ENCODE data around the gene BANP. TPM values are rescaled to one million over a fixed set of nuclear protein-coding genes. Genes with fewer than 3 reads are reported as not detected.
"Not testable (repeated sequence)": the region's sequence is repeated elsewhere in the genome, so short reads cannot be mapped to it uniquely, and the experiment has no call there.

Gene BANP
- total and polyA plus RNA-seq, 2 experiments from 2014 or later = 14.8 TPM

DNA sequence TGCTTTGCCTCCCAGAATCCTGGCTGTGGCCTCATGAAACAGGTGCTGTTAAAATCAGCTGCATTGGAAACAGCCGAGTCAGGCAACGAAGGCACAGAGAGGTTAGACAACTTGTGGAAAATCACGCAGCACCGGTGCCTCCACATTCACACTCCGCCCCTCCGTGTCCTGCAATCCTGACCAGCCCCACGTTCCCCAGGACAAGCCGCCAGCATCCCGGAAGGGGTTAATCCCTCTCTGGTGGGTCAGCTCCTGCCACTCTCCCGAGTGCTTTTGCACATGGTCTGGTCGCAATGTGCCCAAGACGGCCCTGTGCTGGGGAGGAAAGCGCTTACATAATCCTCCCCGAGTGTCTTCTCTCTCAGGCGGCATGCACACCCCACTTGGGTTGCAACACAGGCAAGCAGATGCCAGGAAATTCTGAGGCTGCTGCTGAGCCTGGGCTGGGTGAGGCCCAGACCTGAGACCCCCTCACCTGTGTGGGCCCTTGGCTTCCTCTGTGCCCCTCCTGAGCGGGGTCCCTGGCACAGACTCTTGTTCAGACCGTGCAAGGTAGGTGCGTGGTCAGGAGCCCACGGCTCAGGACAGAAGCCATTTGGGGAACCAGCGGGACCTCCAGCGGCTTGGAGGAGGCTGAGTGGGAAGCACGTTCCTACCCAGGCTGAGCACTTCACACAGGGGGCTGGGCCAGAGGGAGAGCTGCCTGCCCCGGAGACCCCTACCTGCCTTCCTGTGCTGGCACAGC lies 138.6 kb downstream of the BANP start:
- H3K9ac ChIP-seq; H3K79me2 ChIP-seq (ENCODE audit: insufficient read depth); H3K36me3 ChIP-seq (ENCODE audit: low read depth); H4K20me1 ChIP-seq (ENCODE audit: insufficient read depth); H2AFZ ChIP-seq; H3K9me3 ChIP-seq (ENCODE audit: low read depth); H3K4me2 ChIP-seq (ENCODE audit: unreplicated experiment); in situ Hi-C loops (cut with MboI); H3K27ac ChIP-seq; H3K9me2 ChIP-seq (ENCODE audit: insufficient read depth); H3F3A ChIP-seq (ENCODE audit: insufficient read depth); H3K4me3 ChIP-seq; H3K4me1 ChIP-seq (ENCODE audit: insufficient read depth): not testable (repeated sequence)
- 8 to 9% methylated on average over 20 to 22 of the region's 23 CpGs for WGBS, 2 experiments (ENCODE audit: low coverage in 1 of 2, low lambda C conversion rate in 2 of 2, missing lambda C conversion rate in 2 of 2)
- TF ChIP-seq EZH2phosphoT487 (IDR thresholded peaks at IDR 0.05; ENCODE audit: insufficient read depth, low read depth) = 0 out of 2 replicates have a peak, but pooled peaks have one; percentile 15
- peak; percentile 72 for DNase-seq
- peaks cover 41% of the 10 kb centered on the region for H3K27me3 ChIP-seq (replicated peaks; ENCODE audit: insufficient read depth)

GRCh38 chr16:88090377-88091175 lies 139.3 kb downstream of the BANP start:
- in situ Hi-C loops (cut with MboI); H3K79me2 ChIP-seq (ENCODE audit: insufficient read depth); H4K20me1 ChIP-seq (ENCODE audit: insufficient read depth); H3K36me3 ChIP-seq (ENCODE audit: low read depth); H3K9me2 ChIP-seq (ENCODE audit: insufficient read depth); H2AFZ ChIP-seq; H3K4me2 ChIP-seq (ENCODE audit: unreplicated experiment); H3K27ac ChIP-seq; H3K4me1 ChIP-seq (ENCODE audit: insufficient read depth); H3K9me3 ChIP-seq (ENCODE audit: low read depth); H3K4me3 ChIP-seq; H3F3A ChIP-seq (ENCODE audit: insufficient read depth); DNase-seq; H3K9ac ChIP-seq: not testable (repeated sequence)
- 27 to 29% methylated on average over 26 to 38 of the region's 38 CpGs for WGBS, 2 experiments (ENCODE audit: low coverage in 1 of 2, low lambda C conversion rate in 2 of 2, missing lambda C conversion rate in 2 of 2)
- peaks cover 40% of the 10 kb centered on the region for H3K27me3 ChIP-seq (replicated peaks; ENCODE audit: insufficient read depth)
- TF ChIP-seq EZH2phosphoT487 (IDR thresholded peaks at IDR 0.05; ENCODE audit: insufficient read depth, low read depth) = 0 out of 2 replicates have a peak, but pooled peaks have one; percentile 3

- H3K4me3 ChIP-seq; H3K4me2 ChIP-seq (ENCODE audit: unreplicated experiment); H3K79me2 ChIP-seq (ENCODE audit: insufficient read depth); H3K9me2 ChIP-seq (ENCODE audit: insufficient read depth); H3K9ac ChIP-seq; H3K9me3 ChIP-seq (ENCODE audit: low read depth); H3K27ac ChIP-seq; in situ Hi-C loops (cut with MboI); H3F3A ChIP-seq (ENCODE audit: insufficient read depth); DNase-seq; H4K20me1 ChIP-seq (ENCODE audit: insufficient read depth); H3K36me3 ChIP-seq (ENCODE audit: low read depth); H2AFZ ChIP-seq; H3K4me1 ChIP-seq (ENCODE audit: insufficient read depth): not testable (repeated sequence)
- 29 to 33% methylated on average over 27 to 35 of the region's 35 CpGs for WGBS, 2 experiments (ENCODE audit: low coverage in 1 of 2, low lambda C conversion rate in 2 of 2, missing lambda C conversion rate in 2 of 2)
- peaks cover 32% of the 10 kb centered on the region for H3K27me3 ChIP-seq (replicated peaks; ENCODE audit: insufficient read depth)
These were observed 140.2 kb downstream of the BANP start for GRCh38 chr16:88091221-88091971.

DNA sequence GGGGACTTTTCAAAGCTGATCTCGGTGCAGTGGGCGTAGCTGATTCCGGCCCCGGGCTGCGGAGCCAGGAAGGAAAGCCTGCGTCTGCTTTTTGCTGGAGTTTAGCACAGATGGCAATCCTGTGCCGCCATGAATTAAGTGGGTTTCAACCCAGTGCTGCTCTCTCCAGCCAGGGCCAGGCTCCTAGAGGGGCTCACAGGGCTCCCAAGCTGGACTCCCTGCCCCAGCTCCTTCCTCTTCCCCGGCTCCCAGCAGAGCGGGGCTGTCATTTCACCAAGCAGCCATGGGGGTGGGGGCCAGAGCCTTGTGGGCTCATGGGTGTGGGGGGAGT lies 140.7 kb downstream of the BANP start:
- H3F3A ChIP-seq (ENCODE audit: insufficient read depth); H3K9me2 ChIP-seq (ENCODE audit: insufficient read depth); H3K79me2 ChIP-seq (ENCODE audit: insufficient read depth); H3K36me3 ChIP-seq (ENCODE audit: low read depth); H3K4me2 ChIP-seq (ENCODE audit: unreplicated experiment); H3K9ac ChIP-seq; in situ Hi-C loops (cut with MboI); H3K4me1 ChIP-seq (ENCODE audit: insufficient read depth); H3K4me3 ChIP-seq; H2AFZ ChIP-seq; H4K20me1 ChIP-seq (ENCODE audit: insufficient read depth); H3K9me3 ChIP-seq (ENCODE audit: low read depth); H3K27ac ChIP-seq: not testable (repeated sequence)
- H3K27me3 ChIP-seq (replicated peaks; ENCODE audit: insufficient read depth) = peaks cover 27% of the 10 kb centered on the region
- DNase-seq = peak; percentile 22
- 18 to 21% methylated on average over 7 to 8 of the region's 9 CpGs for WGBS, 2 experiments (ENCODE audit: low coverage in 1 of 2, low lambda C conversion rate in 2 of 2, missing lambda C conversion rate in 2 of 2)

GRCh38 chr16:88092791-88093555 lies 141.7 kb downstream of the BANP start:
- WGBS, 2 experiments (ENCODE audit: low coverage in 1 of 2, low lambda C conversion rate in 2 of 2, missing lambda C conversion rate in 2 of 2) = 76 to 78% methylated on average over 16 to 20 of the region's 34 CpGs
- H3F3A ChIP-seq (ENCODE audit: insufficient read depth) = not testable (repeated sequence)

DNA sequence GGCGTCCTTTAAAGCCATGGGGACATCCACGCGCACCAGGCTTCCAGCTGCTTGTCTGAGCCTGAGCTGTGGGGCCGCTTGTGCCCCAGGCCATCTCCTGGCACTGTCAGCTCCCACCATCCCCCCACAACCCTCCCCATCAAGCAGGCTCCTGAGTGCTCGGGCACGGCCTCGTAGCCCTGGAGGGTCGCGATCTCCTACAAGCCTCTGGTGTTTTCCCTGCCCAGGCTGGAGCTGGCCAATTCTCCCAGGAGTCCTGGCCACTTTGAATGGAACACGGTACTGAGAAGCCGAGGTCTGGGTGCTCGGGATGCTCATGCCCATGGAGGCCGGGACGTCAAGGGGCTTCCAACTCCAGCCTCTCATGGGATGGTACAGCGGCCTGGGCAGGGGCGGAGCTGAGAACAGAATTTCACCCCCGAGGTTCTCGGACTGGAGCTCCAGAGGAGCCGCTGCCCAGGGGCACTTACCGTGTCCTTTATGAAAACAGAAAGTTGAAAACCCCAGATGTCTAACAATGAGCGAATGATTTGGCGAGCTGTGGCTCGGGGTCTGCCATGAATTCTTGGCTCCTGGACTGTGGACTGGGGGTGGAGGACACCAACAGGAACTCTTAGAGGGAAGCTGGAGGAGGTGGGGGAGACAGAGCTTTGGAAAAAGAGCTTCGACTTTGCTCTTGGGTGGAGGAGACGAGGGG lies 142.5 kb downstream of the BANP start:
- H3K9ac ChIP-seq; H3K4me1 ChIP-seq (ENCODE audit: insufficient read depth); H3K79me2 ChIP-seq (ENCODE audit: insufficient read depth); H3K27ac ChIP-seq; H3K9me2 ChIP-seq (ENCODE audit: insufficient read depth); H4K20me1 ChIP-seq (ENCODE audit: insufficient read depth); H3F3A ChIP-seq (ENCODE audit: insufficient read depth); H3K9me3 ChIP-seq (ENCODE audit: low read depth); H3K36me3 ChIP-seq (ENCODE audit: low read depth); DNase-seq; H2AFZ ChIP-seq; in situ Hi-C loops (cut with MboI): not testable (repeated sequence)
- 5 to 12% methylated on average over 20 to 24 of the region's 25 CpGs for WGBS, 2 experiments (ENCODE audit: low coverage in 1 of 2, low lambda C conversion rate in 2 of 2, missing lambda C conversion rate in 2 of 2)
- peak overlapping the region; percentile 47 for H3K4me2 ChIP-seq (ENCODE audit: unreplicated experiment)
- H3K27me3 ChIP-seq (replicated peaks; ENCODE audit: insufficient read depth) = peaks cover 11% of the 10 kb centered on the region; the same call in 1 of the 2 replicates
- H3K4me3 ChIP-seq = peak overlapping the region; percentile 16

More at GRCh38 chr16:88092791-88093555, 141.7 kb downstream of the BANP start:
- H3K9me2 ChIP-seq (ENCODE audit: insufficient read depth); H4K20me1 ChIP-seq (ENCODE audit: insufficient read depth); H3K9ac ChIP-seq; H3K36me3 ChIP-seq (ENCODE audit: low read depth); H3K9me3 ChIP-seq (ENCODE audit: low read depth); H3K4me2 ChIP-seq (ENCODE audit: unreplicated experiment); H3K79me2 ChIP-seq (ENCODE audit: insufficient read depth); H3K4me1 ChIP-seq (ENCODE audit: insufficient read depth); in situ Hi-C loops (cut with MboI); H2AFZ ChIP-seq; DNase-seq; H3K27ac ChIP-seq; H3K4me3 ChIP-seq: not testable (repeated sequence)
- peaks cover 18% of the 10 kb centered on the region for H3K27me3 ChIP-seq (replicated peaks; ENCODE audit: insufficient read depth)

Measured in GM23248 (cell line).